IMR-90 (cell line): ENCODE results near the gene DPH2. TPM values are rescaled to one million over a fixed set of nuclear protein-coding genes. Genes with fewer than 3 reads are reported as not detected.
A peak's percentile ranks its signal among the peaks of the same experiment; 100 is the strongest.

ENCODE experiments used
- ATAC-seq: fragments of 200-7000 bp; cut with Tn5 transposase; 2 replicates; pipeline ENCODE4 v1.9.1; 2020; ENCODE audit warnings: low read depth, mild to moderate bottlenecking, moderate library complexity
- BruUV-seq: library from RNA; stranded (reverse); fragments of 400-500 nt; replicated peaks from 2 replicates; lab custom pipeline; 2021; lab: Mats Ljungman, UMichigan
- CTCF ChIA-PET: fragments of 300-600 bp; formaldehyde crosslinking; extraction: SDS; loops from one replicate; lab custom pipeline; 2021; ENCODE audit warnings: antibody characterized with exemption; lab: Yijun Ruan, JAX
- POLR2A ChIA-PET: fragments of 300-600 bp; sonication (Branson Sonifier 250); formaldehyde crosslinking; loops from one replicate; lab custom pipeline; 2022; ENCODE audit warnings: antibody characterized with exemption; ENCODE audit not compliant: unreplicated experiment; lab: Charles Lee
- DNase-seq: peaks from one replicate; pipeline ENCODE4 v3.0.0; 2013
- H2AFZ ChIP-seq: replicated peaks from 2 replicates; pipeline ENCODE3; 2013; ENCODE audit warnings: low read length, mild to moderate bottlenecking; ENCODE audit not compliant: poor library complexity
- H2AK5ac ChIP-seq: 2 replicates; pipeline ENCODE4 v1.6.1; 2013; ENCODE audit warnings: low read depth, low read length, inconsistent platforms
- H2AK9ac ChIP-seq: replicated peaks from 2 replicates; pipeline ENCODE3; 2013; ENCODE audit warnings: mild to moderate bottlenecking, low read depth, low read length, moderate library complexity; ENCODE audit not compliant: poor library complexity
- H2BK120ac ChIP-seq: 2 replicates; pipeline ENCODE4 v1.6.1; 2013; ENCODE audit warnings: low read depth, low read length, inconsistent platforms
- H2BK15ac ChIP-seq: 3 replicates; pipeline ENCODE4 v1.6.1; 2013; ENCODE audit warnings: low read depth, low read length, inconsistent platforms
- H2BK20ac ChIP-seq: 2 replicates; pipeline ENCODE4 v1.6.1; 2013; ENCODE audit warnings: low read depth, mild to moderate bottlenecking, inconsistent platforms, low read length, moderate library complexity
- H2BK5ac ChIP-seq: 2 replicates; pipeline ENCODE4 v1.6.1; 2013; ENCODE audit warnings: mild to moderate bottlenecking, low read depth, low read length, inconsistent platforms; ENCODE audit not compliant: poor library complexity, severe bottlenecking
- H3K14ac ChIP-seq: replicated peaks from 2 replicates; pipeline ENCODE4 v1.6.1; 2013; ENCODE audit warnings: low read depth, low read length, inconsistent platforms
- H3K18ac ChIP-seq: 2 replicates; pipeline ENCODE4 v1.6.1; 2013; ENCODE audit warnings: low read depth, low read length, control low read depth
- H3K23ac ChIP-seq: 2 replicates; pipeline ENCODE4 v1.6.1; 2013; ENCODE audit warnings: low read depth, low read length, inconsistent platforms
- H3K27ac ChIP-seq: 2 replicates; pipeline ENCODE4 v1.5.1; 2013; ENCODE audit warnings: mild to moderate bottlenecking, control low read depth, low read length; ENCODE audit not compliant: insufficient read depth
- H3K27me3 ChIP-seq: 2 replicates; pipeline ENCODE4 v1.6.1; 2013; ENCODE audit warnings: low read length; ENCODE audit not compliant: control insufficient read depth, insufficient read depth
- H3K36me3 ChIP-seq: 2 replicates; pipeline ENCODE4 v1.6.1; 2013; ENCODE audit warnings: low read length, mixed read lengths; ENCODE audit not compliant: control insufficient read depth, insufficient read depth
- H3K4ac ChIP-seq: 2 replicates; pipeline ENCODE4 v1.6.1; 2013; ENCODE audit warnings: low read depth, low read length, inconsistent platforms
- H3K4me1 ChIP-seq: 2 replicates; pipeline ENCODE4 v1.6.1; 2013; ENCODE audit warnings: low read length, mixed read lengths; ENCODE audit not compliant: control insufficient read depth, insufficient read depth
- H3K4me2 ChIP-seq: 2 replicates; pipeline ENCODE4 v1.6.1; 2013; ENCODE audit warnings: low read depth, mild to moderate bottlenecking, control low read depth, low read length, moderate library complexity
- H3K4me3 ChIP-seq: 2 replicates; pipeline ENCODE4 v1.5.1; 2013; ENCODE audit warnings: low read depth, mild to moderate bottlenecking, control low read depth, low read length, moderate library complexity; ENCODE audit not compliant: insufficient read depth
- H3K56ac ChIP-seq: 2 replicates; pipeline ENCODE4 v1.6.1; 2013; ENCODE audit warnings: low read length, inconsistent platforms; ENCODE audit not compliant: insufficient read depth; ENCODE audit errors: extremely low read depth
- H3K79me1 ChIP-seq, 2 experiments: 2 replicates each; pipeline ENCODE4 v1.6.1; 2013; ENCODE audit warnings: low read length in 2 of 2, inconsistent platforms in 1 of 2, low read depth in 1 of 2
- H3K9ac ChIP-seq: 2 replicates; pipeline ENCODE4 v1.6.1; 2013; ENCODE audit warnings: low read depth, low read length, control low read depth
- H3K9me1 ChIP-seq: 2 replicates; pipeline ENCODE4 v1.6.1; 2013; ENCODE audit warnings: low read length, inconsistent platforms; ENCODE audit not compliant: insufficient read depth
- H3K9me3 ChIP-seq: 2 replicates; pipeline ENCODE4 v1.6.1; 2013; ENCODE audit warnings: low read length; ENCODE audit not compliant: control insufficient read depth, insufficient read depth
- H4K20me1 ChIP-seq: 2 replicates; pipeline ENCODE4 v1.6.1; 2013; ENCODE audit warnings: low read length, inconsistent platforms; ENCODE audit not compliant: insufficient read depth
- H4K5ac ChIP-seq: 2 replicates; pipeline ENCODE4 v1.6.1; 2013; ENCODE audit warnings: mild to moderate bottlenecking, low read depth, low read length, control low read depth
- H4K8ac ChIP-seq, 2 experiments: 2 replicates each; pipeline ENCODE4 v1.6.1; 2013; ENCODE audit warnings: low read depth in 2 of 2, low read length in 2 of 2, control low read depth in 1 of 2, inconsistent platforms in 1 of 2
- H4K91ac ChIP-seq: 2 replicates; pipeline ENCODE4 v1.6.1; 2013; ENCODE audit warnings: low read depth, low read length, inconsistent platforms; ENCODE audit not compliant: insufficient read depth
- BHLHE40 ChIP-seq: fragments of 150-350 bp; IDR thresholded peaks from 2 replicates; pipeline ENCODE4 v1.6.1; 2016; ENCODE audit warnings: mild to moderate bottlenecking, low read depth, low read length
- CEBPB ChIP-seq: IDR thresholded peaks from 2 replicates; pipeline ENCODE4 v1.6.1; 2012; ENCODE audit warnings: low read depth, low read length, improper control_type of control experiment
- CHD1 ChIP-seq: IDR thresholded peaks from 2 replicates; pipeline ENCODE4 v1.6.1; 2012; ENCODE audit warnings: low read depth, low read length, improper control_type of control experiment
- MAFK ChIP-seq: IDR thresholded peaks from 2 replicates; pipeline ENCODE4 v1.6.1; 2012; ENCODE audit warnings: low read depth, low read length, improper control_type of control experiment
- MAZ ChIP-seq: IDR thresholded peaks from 2 replicates; pipeline ENCODE4 v1.6.1; 2012; ENCODE audit warnings: low read depth, mild to moderate bottlenecking, low read length, improper control_type of control experiment, moderate library complexity, borderline replicate concordance
- MXI1 ChIP-seq: IDR thresholded peaks from 2 replicates; pipeline ENCODE4 v1.6.1; 2012; ENCODE audit warnings: low read depth, mild to moderate bottlenecking, low read length, moderate library complexity, borderline replicate concordance
- POLR2A ChIP-seq: IDR thresholded peaks from 2 replicates; pipeline ENCODE4 v1.6.1; 2012; ENCODE audit warnings: mild to moderate bottlenecking, low read depth, low read length
- RAD21 ChIP-seq: IDR thresholded peaks from 2 replicates; pipeline ENCODE4 v1.6.1; 2012; ENCODE audit warnings: low read length, improper control_type of control experiment
- RCOR1 ChIP-seq: IDR thresholded peaks from 2 replicates; pipeline ENCODE4 v1.6.1; 2012; ENCODE audit warnings: mild to moderate bottlenecking, low read length, improper control_type of control experiment; ENCODE audit not compliant: insufficient replicate concordance
- RFX5 ChIP-seq: IDR thresholded peaks from 2 replicates; pipeline ENCODE4 v1.8.0; 2012; ENCODE audit warnings: low read depth, mild to moderate bottlenecking, low read length, moderate library complexity
- SMC3 ChIP-seq: fragments of 150-350 bp; IDR thresholded peaks from 2 replicates; pipeline ENCODE4 v1.6.1; 2016; ENCODE audit warnings: low read depth, mild to moderate bottlenecking, antibody characterized with exemption, low read length, moderate library complexity
- WGBS, 2 experiments: methylation state at CpG; one replicate each; pipeline versions ENCODE4 v1.1.5 to v1.1.7; 2013; ENCODE audit warnings: missing lambda C conversion rate in 2 of 2; ENCODE audit not compliant: insufficient read length in 1 of 2; ENCODE audit errors: extremely low coverage in 2 of 2; 5-methylcytosine and 5-hydroxymethylcytosine counted together
- dilution Hi-C: fragments of 300-500 bp; cut with HindIII; formaldehyde crosslinking; loops from one replicate; pipeline ENCODE4 v1.14.3; 2018; ENCODE audit warnings: low sequenced_read_pairs; ENCODE audit not compliant: unreplicated experiment
- in situ Hi-C: fragments of 300-500 bp; cut with MboI; formaldehyde crosslinking; loops from 3 replicates; pipeline ENCODE4 v1.14.3; 2019; ENCODE audit warnings: low sequenced_read_pairs, inconsistent platforms, mixed read lengths
- intact Hi-C: fragments of 100-400 bp; cut with micrococcal nuclease; formaldehyde crosslinking; loops from 2 replicates; pipeline ENCODE4 v1.10.0; 2022
- polyA plus RNA-seq, 3 experiments: library from polyadenylated mRNA; depleted of rRNA; stranded (reverse); fragments of >200 nt; gene quantifications; 2 replicates each; pipeline ENCODE4 v1.2.3, GENCODE V29; 2012; ENCODE audit warnings: low replicate concordance in 1 of 3
- total RNA-seq: library from RNA; depleted of rRNA; stranded (reverse); fragments of >200 nt; gene quantifications from 2 replicates; pipeline ENCODE4 v1.2.3, GENCODE V29; 2012
- TF ChIP-seq, protein P1 (sequence below): conservative IDR thresholded peaks from 2 replicates; pipeline ENCODE4 v1.5.1; 2012; ENCODE audit warnings: mild to moderate bottlenecking, low read depth, low read length, improper control_type of control experiment
- TF ChIP-seq, protein P2 (sequence below): fragments of 150-350 bp; IDR thresholded peaks from 2 replicates; pipeline ENCODE4 v1.6.1; 2017; ENCODE audit warnings: mild to moderate bottlenecking, antibody characterized with exemption, low read length, low read depth
- TF ChIP-seq, protein P3 (sequence below): fragments of 150-350 bp; IDR thresholded peaks from 2 replicates; pipeline ENCODE4 v1.6.1; 2016; ENCODE audit warnings: low read depth, mild to moderate bottlenecking, low read length, moderate library complexity, borderline replicate concordance

DPH2 gene
- total and polyA plus RNA-seq, 2 of the 4 experiments (the other 2 are of a cell fraction) = 21.0 to 32.2 TPM

DNA sequence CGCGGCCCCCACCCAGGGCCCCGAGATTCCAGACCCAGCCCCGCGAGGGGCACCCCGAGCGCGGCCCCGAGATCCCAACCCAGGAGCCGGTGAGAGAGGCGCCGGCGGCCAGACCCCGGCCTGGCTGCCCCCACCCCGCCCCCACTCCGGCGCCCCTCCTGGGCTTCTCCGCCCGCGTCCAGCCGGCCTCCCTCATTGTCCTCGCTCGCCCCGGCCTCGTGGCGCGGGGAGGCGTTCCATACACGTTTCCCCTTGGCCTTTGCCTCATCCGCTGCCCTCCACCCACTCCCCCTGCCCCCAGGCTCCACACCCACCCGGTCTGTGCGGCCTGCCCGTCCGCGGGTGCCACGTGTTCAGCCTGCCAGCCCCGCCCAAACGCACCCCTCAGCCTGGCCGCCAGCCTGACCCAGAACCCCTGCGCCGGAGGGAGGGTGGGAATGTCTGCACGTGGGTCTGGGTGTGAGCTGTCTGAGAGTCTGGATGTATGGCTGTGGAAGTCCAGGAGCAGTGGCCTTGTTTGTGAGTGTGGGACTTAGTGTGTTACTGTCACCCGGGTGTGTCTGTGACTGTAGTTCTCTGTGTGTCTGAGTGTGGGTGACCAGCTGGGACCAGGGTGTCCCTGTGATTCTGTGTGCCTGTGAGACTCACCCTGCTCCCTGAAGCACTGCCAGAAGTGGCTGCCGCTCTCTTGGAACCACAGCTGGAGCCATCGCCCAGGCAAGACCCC lies 9.9 kb downstream of the DPH2 start:
- Histone ChIP-seq H3K36me3 (peaks cover 40% of the 10 kb centered on the region), H3K27ac (peak overlapping the region; percentile 86), H3K4me1 (peaks cover 21% of the 10 kb centered on the region), H3K27me3 (no peaks in the 10 kb centered on the region), H3K9me3 (no peaks in the 10 kb centered on the region), H2BK20ac (no peak overlapping the region), H2BK5ac (peak overlapping the region; percentile 69), H3K4ac (peak overlapping the region; percentile 95), H2AK9ac (peak overlapping the region; percentile 100), H3K9ac (peak overlapping the region; percentile 75), H3K4me3 (peak overlapping the region; percentile 72), H2BK15ac (peak overlapping the region; percentile 69; the same call in 2 of the 3 replicates), H3K18ac (no peak overlapping the region; the same call in 1 of the 2 replicates), H3K23ac (peak overlapping the region; percentile 81), H2AFZ (peak overlapping the region; percentile 91), H3K79me1 (peaks cover 47 to 86% of the 10 kb centered on the region in 2 experiments; a peak in 3 of 4 replicates), H3K4me2 (peak overlapping the region; percentile 96), H4K91ac (peak overlapping the region; percentile 90), H4K20me1 (peaks cover 57% of the 10 kb centered on the region), H2AK5ac (peak overlapping the region; percentile 76), H4K8ac (peak overlapping the region; percentile 65 to 79), H2BK120ac (peak overlapping the region; percentile 20), H3K56ac (peak overlapping the region; percentile 39; the same call in 1 of the 2 replicates), H3K14ac (peak overlapping the region; percentile 88), H4K5ac (peak overlapping the region; percentile 25), H3K9me1 (peaks cover 39% of the 10 kb centered on the region)
- intact Hi-C loops (no loop called here), in situ Hi-C loops (no loop called here), dilution Hi-C loops (no loop called here)
- 0% methylated on average over 12 of the region's 45 CpGs; no CpG with 5 or more reads in 1 of the 2 experiments for WGBS, 2 experiments
- TF ChIP-seq POLR2A (no peak), RCOR1 (no peak), CHD1 (no peak), BHLHE40 (no peak), MAZ (peak; percentile 38; the same call in 1 of the 2 replicates), MXI1 (peak; percentile 95), MAFK (no peak), RAD21 (no peak), CEBPB (no peak), RFX5 (no peak), SMC3 (no peak)
- TF ChIP-seq, protein P1, sequence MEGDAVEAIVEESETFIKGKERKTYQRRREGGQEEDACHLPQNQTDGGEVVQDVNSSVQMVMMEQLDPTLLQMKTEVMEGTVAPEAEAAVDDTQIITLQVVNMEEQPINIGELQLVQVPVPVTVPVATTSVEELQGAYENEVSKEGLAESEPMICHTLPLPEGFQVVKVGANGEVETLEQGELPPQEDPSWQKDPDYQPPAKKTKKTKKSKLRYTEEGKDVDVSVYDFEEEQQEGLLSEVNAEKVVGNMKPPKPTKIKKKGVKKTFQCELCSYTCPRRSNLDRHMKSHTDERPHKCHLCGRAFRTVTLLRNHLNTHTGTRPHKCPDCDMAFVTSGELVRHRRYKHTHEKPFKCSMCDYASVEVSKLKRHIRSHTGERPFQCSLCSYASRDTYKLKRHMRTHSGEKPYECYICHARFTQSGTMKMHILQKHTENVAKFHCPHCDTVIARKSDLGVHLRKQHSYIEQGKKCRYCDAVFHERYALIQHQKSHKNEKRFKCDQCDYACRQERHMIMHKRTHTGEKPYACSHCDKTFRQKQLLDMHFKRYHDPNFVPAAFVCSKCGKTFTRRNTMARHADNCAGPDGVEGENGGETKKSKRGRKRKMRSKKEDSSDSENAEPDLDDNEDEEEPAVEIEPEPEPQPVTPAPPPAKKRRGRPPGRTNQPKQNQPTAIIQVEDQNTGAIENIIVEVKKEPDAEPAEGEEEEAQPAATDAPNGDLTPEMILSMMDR = no peak
- TF ChIP-seq, protein P2, sequence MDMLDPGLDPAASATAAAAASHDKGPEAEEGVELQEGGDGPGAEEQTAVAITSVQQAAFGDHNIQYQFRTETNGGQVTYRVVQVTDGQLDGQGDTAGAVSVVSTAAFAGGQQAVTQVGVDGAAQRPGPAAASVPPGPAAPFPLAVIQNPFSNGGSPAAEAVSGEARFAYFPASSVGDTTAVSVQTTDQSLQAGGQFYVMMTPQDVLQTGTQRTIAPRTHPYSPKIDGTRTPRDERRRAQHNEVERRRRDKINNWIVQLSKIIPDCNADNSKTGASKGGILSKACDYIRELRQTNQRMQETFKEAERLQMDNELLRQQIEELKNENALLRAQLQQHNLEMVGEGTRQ = peak; percentile 62; the same call in 1 of the 2 replicates
- TF ChIP-seq, protein P3, sequence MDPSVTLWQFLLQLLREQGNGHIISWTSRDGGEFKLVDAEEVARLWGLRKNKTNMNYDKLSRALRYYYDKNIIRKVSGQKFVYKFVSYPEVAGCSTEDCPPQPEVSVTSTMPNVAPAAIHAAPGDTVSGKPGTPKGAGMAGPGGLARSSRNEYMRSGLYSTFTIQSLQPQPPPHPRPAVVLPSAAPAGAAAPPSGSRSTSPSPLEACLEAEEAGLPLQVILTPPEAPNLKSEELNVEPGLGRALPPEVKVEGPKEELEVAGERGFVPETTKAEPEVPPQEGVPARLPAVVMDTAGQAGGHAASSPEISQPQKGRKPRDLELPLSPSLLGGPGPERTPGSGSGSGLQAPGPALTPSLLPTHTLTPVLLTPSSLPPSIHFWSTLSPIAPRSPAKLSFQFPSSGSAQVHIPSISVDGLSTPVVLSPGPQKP = no peak
- CTCF ChIA-PET = no interaction called here
- DNase-seq (peak; percentile 41), ATAC-seq (peak; percentile 38)
- POLR2A ChIA-PET = no interaction called here
- BruUV-seq = no TSS peak
